ENCODE results near the gene MINK1.

Gene MINK1

GRCh38 chr17:4872786-4873185 lies 39.6 kb downstream of the MINK1 start:
- no peak for DNase-seq (ENCODE audit: low spot score)

- no peak for DNase-seq (ENCODE audit: low spot score)
These were observed 43.9 kb downstream of the MINK1 start for GRCh38 chr17:4877089-4877488.

- no peak for DNase-seq (ENCODE audit: low spot score)
These were observed 46.5 kb downstream of the MINK1 start for GRCh38 chr17:4879601-4880000.

DNA sequence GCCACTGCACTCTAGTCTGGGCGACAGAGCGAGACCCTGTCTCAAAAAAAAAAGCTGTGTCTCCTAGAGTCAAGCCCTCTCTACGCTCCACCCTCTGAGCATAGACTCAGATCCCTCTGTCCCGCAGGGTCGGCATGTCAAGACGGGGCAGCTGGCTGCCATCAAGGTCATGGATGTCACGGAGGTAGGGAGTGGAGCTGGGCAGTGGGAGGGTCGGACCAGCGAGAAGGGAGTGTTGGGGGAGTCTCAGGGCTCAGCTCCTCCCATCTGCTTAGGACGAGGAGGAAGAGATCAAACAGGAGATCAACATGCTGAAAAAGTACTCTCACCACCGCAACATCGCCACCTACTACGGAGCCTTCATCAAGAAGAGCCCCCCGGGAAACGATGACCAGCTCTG lies 47.7 kb downstream of the MINK1 start:
- no peak for DNase-seq (ENCODE audit: low spot score)

DNA sequence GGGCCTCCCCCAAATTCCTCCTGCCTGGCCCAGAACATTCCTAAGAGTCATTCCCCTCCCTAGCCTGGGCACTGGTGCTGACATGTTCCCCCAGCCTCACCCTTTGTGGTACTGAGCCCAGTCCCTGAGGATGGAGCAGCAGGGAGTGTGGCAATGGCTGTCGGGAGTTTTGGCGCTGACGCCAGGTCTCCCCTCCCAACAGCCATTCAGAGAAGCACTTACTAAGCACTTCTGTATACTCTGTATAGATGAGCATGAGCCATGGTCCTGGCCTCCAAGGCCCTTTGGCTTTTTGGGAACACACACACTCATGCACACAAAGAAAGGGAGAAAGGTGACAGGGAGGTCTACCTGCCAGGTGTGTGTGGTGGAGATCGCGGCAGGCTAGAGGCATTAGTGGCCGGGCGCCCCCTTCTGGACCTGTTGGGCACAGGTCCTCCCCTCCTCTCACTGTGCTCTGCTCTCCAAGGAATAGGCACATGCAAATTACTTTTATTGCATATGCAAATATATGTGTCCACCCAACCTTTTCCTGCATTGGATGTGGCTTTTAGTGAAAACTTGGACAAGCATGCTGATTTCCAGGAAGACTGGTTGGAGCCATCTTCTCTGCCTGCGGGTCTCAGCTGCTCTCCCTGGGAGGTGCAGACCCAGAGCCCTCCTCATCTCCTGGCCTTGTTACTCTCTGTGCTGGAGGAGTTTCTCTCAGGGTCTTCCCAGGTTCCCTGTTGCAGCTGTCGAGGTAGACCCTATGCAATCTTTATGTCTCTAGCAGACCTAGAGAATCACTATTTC lies 48.8 kb downstream of the MINK1 start:
- peak; percentile 68 for DNase-seq (ENCODE audit: low spot score)

- no peak for DNase-seq (ENCODE audit: low spot score)
These were observed 51.3 kb downstream of the MINK1 start for GRCh38 chr17:4884489-4884888.

DNA sequence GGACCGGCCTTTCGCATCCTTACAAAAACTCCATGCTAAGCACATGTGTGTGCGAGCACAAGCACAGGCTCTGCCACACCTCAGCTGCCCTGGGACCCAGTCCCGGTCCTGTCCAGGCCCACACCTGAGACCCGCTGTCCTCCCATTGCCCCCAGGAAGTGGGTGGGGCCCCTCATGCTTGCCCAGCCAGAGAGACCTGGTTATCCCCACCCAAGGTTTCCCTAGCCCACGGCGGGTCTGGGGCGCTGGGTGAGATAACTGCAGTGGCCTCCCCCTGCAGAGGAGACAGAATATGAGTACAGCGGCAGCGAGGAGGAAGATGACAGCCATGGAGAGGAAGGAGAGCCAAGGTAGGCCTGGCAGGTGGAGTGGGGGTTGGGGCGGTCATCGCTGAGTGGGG lies 53.7 kb downstream of the MINK1 start:
- DNase-seq (ENCODE audit: low spot score) = no peak

DNA sequence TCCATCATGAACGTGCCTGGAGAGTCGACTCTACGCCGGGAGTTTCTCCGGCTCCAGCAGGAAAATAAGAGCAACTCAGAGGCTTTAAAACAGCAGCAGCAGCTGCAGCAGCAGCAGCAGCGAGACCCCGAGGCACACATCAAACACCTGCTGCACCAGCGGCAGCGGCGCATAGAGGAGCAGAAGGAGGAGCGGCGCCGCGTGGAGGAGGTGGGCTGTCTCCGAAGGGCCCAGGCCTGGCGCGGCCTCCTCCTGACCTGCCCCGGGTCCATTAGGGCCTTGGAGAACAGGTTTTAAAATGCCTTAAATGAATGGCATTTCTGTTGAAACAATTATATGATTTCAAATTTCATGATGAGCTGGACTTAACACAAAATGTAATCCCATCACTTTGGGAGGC lies 54.4 kb downstream of the MINK1 start:
- no peak for DNase-seq (ENCODE audit: low spot score)

DNA sequence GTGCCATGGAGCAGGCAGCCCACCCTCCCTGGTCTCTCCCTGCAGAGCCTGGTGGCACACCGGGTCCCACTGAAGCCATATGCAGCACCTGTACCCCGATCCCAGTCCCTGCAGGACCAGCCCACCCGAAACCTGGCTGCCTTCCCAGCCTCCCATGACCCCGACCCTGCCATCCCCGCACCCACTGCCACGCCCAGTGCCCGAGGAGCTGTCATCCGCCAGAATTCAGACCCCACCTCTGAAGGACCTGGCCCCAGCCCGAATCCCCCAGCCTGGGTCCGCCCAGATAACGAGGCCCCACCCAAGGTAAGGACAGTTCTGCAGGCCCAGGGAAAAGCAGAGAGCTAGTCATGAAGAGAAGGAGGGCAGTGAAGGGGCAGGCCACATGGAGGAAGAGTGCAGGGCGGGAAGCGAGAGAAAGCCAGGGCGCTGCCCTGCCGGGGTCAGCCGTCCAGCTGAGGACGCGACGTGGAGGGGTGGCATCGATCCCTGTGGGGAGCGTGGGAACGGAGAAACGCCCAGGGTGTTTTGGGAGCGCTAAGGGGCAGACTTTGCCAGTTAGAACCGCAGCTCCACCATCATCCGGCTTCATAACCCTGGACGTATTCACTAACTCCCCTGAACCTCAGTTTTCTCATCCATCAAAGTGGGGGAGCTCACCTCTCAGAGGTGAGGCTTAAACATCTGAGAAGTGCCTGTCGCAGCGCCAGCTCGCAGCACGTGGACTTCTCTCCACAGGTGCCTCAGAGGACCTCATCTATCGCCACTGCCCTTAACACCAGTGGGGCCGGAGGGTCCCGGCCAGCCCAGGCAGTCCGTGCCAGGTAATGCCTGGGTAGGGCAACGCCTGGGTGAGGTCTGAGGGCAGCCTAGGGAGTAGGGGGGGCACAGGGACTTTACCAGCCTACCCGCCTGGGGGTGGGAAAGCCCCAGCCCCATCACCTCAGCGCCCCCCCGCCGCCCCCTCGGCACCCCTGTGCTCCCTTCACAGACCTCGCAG lies 58.6 kb downstream of the MINK1 start:
- no peak for DNase-seq (ENCODE audit: low spot score)

DNA sequence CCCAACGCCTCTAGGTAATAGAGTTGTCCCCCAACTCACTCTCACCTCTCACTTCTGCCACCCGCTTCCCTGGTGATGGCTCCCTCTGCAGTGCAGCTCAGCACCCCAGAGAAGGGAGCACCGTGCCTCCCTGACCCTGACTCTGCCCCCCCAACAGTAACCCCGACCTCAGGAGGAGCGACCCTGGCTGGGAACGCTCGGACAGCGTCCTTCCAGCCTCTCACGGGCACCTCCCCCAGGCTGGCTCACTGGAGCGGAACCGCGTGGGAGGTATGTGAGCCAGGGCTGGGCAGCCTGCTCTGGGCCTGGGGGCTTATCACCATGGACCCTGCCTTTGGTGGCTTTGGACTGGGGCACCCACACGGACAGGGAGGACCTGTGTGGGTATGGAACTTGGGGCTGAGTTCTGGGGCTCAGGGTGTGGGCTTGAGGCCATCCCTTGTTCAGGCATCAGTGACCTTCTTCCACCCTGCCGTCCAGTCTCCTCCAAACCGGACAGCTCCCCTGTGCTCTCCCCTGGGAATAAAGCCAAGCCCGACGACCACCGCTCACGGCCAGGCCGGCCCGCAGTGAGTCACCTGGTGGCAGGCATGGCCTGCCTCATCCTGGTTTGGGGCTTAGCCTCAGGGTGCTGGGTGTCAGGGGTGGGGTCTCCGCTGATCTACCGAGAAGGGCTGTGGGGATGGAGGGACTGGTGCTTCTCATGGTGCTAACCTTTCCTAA lies 59.5 kb downstream of the MINK1 start:
- DNase-seq (ENCODE audit: low spot score) = no peak

- DNase-seq (ENCODE audit: low spot score) = no peak
These were observed 60.1 kb downstream of the MINK1 start for GRCh38 chr17:4893272-4893671.

DNA sequence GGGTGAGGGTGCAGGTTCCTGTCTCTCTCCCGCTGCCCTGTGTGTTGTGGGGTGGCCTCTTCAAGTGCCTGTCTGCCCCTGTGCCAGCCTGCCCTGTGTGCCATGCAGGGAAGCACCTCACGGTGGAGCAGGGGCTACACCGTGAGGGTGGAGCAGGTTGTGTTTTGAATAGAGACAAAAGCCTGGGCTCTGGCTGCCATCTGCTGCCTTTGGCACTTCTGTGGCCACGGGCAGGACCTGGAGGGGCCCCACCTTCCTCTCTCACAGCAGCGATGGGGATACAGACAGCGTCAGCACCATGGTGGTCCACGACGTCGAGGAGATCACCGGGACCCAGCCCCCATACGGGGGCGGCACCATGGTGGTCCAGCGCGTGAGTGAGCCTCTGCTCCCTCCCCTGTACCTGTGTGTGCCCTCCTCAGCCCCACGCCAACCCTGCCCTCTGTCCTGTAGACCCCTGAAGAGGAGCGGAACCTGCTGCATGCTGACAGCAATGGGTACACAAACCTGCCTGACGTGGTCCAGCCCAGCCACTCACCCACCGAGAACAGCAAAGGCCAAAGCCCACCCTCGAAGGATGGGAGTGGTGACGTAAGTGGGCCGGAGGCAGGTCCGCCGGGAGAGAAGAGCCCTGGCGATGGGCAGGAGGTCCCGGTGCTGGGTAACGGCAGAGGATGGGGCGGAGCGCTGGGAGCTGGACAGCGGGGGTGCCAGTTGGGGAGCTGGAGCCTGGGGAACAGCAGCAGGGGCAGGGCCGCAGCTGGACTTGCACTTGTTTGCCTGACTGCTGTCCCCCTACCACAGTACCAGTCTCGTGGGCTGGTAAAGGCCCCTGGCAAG lies 60.8 kb downstream of the MINK1 start:
- DNase-seq (ENCODE audit: low spot score) = no peak

GRCh38 chr17:4895121-4895520 lies 62.0 kb downstream of the MINK1 start:
- DNase-seq (ENCODE audit: low spot score) = no peak

DNA sequence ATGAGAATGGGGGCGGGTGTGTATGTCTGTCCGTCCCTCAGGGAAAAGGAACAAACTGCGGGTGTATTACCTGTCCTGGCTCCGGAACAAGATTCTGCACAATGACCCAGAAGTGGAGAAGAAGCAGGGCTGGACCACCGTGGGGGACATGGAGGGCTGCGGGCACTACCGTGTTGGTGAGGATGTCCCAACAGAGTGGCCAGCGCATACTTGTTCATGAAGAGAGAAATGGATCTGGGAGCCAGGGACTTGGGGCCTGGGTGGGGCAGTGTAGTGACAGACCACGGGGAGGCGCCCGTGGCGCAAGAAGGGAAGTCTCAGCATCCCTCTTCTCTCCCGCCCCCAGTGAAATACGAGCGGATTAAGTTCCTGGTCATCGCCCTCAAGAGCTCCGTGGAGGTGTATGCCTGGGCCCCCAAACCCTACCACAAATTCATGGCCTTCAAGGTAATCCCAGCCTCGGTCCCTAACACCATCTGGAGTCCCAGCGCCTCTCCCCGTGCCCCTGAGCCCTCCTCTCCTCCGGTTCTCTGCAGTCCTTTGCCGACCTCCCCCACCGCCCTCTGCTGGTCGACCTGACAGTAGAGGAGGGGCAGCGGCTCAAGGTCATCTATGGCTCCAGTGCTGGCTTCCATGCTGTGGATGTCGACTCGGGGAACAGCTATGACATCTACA lies 62.7 kb downstream of the MINK1 start:
- no peak for DNase-seq (ENCODE audit: low spot score)

DNA sequence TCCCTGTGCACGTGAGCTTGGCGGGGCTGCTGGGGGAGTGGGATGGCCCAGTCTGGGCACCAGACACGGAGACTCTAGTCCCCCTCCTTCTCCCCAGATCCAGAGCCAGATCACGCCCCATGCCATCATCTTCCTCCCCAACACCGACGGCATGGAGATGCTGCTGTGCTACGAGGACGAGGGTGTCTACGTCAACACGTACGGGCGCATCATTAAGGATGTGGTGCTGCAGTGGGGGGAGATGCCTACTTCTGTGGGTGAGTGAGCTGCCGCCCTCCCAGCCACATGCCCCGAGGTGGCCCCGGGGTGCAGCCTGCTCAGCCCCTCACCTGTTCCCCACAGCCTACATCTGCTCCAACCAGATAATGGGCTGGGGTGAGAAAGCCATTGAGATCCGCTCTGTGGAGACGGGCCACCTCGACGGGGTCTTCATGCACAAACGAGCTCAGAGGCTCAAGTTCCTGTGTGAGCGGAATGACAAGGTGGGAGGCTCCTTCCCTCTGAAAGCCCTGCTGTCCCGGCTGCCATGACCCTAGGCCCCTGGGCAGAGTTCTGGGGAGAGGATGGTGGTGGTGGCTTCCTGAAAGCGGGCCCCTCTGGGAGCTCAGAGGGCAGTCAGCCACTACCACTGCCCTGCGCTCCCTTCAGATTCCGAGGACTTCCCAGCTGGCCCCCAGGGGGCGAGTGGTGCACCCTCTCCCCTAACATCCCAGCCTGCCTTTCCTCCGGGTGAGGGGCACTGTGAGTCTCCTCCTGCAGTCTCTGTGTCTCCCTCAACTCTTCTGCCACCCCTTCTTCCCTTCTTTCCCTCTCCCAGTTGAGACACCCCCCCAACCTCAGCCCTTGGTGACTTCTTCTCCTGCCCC lies 63.4 kb downstream of the MINK1 start:
- DNase-seq (ENCODE audit: low spot score) = no peak

- no peak for DNase-seq (ENCODE audit: low spot score)
These were observed 64.1 kb downstream of the MINK1 start for GRCh38 chr17:4897198-4897687.

DNA sequence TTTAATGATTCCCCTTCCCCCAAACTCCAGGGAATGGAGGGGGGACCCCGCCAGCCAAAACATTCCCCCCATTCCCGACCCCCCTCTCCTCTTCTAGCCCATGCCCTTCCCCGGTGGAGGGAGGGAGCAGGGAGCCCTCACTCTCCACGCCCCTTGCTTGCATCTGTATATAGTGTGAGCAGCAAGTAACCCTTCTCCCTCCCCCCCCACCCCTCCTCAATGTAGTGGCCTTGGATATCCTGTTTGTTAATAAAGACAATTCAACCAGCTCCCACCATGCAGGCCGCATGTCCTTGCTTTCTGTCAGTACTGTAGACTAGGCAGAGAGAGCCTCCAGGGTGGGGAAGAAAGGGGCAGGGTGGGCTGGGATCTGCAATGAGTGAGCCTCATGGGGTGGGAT lies 64.6 kb downstream of the MINK1 start:
- DNase-seq (ENCODE audit: low spot score) = no peak

DNA sequence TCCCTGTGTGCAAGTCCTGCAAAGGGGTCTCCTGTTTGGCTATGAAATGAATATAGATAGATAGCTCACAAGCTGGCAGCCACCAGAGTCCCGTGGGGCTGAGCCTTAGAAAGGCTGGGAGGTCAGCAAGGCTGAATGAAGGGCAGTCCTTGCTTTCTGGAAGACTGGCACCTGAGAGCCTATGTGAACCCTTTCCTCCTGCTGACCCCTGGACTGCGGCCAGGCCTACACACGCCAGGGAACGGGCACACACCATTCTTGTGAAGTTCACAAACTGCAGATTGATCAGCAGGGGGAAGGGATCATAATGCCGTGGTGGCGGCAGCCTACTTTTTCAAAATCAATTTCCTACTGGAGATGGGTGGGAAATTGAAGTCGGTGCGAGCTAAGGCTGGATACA lies 65.2 kb downstream of the MINK1 start:
- DNase-seq (ENCODE audit: low spot score) = no peak

- no peak for DNase-seq (ENCODE audit: low spot score)
These were observed 65.8 kb downstream of the MINK1 start for GRCh38 chr17:4898927-4899326.

All from CD4-positive, alpha-beta T cell treated with Interleukin-2 at 100 ng/mL for 4 hours (primary cell).